NCI-H1930 (cell line): ENCODE measurements around the gene ARF6.
"Not testable (repeated sequence)": the region's sequence is repeated elsewhere in the genome, so short reads cannot be mapped to it uniquely, and the experiment has no call there.

Source experiments
- DNase-seq, 2 experiments: peaks; one replicate each; lab custom pipeline; 2025; lab: John Stamatoyannopoulos, UW

Gene ARF6

DNA sequence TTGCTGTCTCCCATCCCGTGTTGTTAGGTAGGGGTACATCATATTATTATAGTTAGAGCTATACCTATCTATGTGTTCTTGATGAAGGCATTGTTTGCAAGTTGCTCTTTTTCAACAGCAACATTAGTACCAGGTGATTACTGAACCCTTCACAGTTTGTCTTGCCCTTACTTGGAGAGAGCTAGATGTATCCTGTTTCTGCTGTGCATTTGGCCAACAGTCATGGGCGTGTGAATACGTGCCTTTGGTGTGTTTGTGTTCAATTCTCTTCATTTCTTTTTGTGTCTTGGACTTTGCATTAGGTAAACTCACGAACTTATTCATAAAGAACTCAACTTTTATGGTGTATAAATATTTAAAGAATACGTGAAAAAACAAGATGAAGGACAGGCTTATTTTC lies 14.3 kb downstream of the ARF6 start:
- no peak for DNase-seq

DNA sequence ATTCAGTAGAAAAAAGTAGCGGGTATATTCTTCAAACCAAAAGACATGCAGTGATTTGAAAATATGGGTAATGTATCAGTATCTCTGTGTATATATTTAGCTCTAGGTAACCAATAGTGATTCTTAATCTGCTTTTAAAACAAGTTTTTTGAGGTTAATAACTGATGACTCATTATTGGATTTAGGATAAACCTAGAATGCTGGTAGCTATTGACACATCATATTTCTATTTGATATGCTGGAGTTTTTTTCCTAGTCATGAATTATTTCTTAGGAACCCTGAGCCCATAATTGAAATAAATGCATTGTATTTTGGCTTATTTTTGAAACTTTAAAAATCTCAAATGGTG lies 15.5 kb downstream of the ARF6 start:
- no peak for DNase-seq

DNA sequence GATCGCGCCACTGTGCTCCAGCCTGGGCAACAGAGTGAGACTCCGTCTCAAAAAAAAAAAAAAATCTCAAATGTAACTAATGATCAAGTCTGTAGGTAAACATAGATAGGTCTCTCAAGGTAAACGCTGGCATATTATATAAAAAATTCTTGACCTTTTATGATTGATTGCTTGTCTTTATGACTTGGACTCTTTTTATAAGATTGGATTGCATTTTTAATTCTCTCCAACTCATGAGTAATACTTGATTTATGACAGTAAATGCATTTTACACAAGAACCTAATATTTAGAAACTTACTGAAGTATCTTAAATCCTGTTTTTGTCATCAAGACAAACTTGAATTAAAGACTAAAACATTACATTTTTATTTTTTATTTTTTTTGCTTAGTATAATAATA lies 16.1 kb downstream of the ARF6 start:
- DNase-seq, result no peak

DNA sequence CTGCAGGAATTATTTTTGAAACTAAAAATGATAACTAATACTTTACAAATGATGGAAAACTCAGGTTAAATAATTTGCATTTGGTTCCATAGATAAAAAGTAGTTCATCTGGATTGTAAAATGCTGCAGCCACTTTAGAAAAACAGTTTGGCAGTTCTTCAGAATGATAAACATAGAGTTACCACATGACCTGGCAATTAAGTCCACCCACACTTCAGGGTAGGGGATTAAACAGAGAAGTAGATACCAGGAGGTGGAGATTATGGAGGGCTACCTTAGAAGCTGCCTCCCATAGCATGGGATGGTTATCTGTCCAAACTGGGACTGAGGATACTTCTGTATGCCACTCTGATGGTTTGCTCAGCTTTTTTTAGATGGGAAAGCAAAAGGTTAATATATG lies 22.2 kb downstream of the ARF6 start:
- no peak for DNase-seq

DNA sequence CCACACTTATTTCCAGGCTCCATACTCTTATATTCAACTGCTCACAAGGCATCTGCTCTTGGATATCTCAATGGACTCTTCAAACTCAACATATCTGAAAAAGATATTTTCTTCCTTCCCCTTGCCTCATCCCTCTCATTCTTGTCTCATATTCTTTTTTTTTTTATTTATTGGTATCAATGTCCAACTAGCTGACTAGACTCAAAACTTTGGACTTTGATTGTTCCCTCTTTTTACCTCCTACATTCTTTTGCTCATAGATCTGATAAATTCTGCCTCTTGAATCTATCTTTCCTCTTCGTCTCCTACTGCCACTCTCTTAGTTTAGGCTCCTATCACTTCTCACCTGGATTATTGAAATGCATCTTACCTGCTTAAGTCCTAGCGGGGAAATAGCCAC lies 25.8 kb downstream of the ARF6 start:
- no peak for DNase-seq

DNA sequence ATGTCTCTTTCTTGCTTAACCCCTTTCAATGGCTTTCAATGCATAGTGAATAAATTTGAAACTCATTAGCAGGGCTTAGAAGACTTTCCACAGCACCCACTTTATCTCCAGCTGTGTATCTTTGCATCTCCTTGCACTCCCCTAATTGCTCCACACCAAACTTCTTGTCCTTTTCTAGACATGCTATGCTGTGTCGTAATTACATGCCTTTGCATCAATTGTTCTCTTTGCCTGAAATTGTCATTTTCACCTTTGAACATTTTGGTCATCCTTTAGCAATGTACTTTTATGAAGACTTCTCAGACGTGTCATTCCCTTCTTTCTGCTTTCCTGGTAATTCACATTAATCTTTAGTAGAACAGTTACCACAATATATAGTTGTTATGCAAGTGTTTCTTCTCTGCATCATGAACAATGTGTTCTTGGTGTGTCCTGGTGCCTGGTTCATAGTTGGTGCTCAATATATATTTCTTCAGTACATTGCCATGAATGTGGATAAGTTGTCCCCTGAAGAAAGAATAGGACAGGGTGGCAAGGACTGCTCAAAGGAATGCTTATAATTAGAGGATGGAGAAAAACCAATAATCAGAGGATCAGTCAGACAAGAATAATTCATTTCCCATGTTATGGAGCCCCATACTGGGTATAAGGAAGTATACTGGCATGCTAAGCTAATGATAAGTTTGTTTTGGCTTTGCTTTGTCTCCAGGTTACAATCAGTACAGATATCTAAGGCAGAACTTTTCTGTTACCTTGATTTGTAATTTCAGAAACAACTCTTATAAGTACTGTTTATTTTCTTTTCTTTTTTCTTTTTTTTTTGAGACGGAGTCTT lies 27.2 kb downstream of the ARF6 start:
- DNase-seq, result no peak

DNA sequence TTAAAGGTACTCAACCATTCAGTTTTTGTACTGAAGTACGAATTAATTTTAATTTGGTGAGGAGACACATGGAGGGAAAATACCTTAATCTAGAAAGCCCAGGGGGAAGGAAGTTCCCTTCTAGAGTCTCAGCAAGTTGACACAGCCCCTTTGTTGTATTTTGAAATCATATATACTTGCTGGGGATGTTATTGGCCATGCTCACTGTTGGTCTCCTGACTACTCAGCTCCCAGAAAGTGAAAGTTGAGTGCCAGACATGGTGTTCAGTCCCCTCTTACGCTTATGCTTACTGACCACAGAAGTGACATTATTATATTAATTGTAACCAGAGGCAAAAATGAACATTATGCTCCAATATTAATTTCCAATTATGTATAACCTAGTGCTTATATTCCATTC lies 28.1 kb downstream of the ARF6 start:
- no peak for DNase-seq

DNA sequence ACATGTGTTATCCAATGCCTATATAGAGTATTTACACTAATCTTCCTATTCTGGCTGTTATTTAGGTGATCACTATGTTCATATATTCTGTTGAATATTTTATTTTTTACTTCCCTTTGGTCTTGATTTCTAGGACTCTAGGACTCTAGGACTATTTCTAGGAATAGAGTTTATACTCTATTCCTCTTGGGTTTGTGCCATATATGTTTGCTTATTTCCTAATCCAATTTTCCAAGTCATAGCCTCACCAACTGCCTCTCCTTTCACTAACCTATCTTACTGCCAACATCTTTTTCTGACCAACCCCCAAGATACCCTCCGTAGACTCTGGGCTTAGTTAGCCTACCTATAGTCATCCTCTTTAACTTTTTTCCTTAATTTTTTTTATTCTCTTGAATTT lies 28.5 kb downstream of the ARF6 start:
- DNase-seq, result no peak

DNA sequence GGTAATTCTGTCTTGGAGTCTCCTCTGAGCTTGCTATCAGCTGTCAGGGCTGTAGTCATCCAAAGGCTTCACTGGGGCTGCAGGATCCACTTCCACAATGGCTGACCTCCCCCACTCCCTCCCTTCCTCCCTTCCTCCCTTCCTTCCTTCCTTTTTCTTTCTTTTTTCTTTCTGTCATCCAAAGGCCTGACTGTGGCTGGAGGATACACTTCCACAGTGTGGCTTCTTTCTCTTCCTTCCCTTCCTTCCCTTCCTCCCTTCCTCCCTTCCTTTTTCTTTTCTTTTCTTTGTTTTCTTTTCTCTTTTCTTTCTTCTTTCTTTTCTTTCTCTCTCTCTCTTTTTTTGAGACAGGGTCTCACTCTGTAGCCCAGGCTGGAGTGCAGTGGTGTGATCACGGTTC lies 30.6 kb downstream of the ARF6 start:
- DNase-seq, result no peak

DNA sequence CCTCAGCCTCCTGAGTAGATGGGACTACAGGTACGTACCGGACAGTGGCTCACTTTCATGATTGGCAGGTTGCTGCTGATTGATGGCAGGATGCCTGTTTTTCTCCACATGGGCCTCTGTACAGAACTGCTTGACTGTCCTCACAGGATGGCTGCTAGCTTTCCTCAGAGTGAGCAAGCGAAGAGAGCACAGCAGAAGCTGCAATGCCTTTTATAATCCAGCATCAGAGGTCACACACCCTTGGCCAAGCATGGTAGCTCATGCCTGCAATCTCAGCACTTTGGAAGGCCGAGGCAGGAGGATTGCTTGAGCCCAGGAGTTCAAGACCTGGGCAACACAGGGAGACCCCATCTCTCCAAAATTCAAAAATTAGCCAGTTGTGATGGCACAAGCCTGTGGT lies 31.0 kb downstream of the ARF6 start:
- no peak for DNase-seq

DNA sequence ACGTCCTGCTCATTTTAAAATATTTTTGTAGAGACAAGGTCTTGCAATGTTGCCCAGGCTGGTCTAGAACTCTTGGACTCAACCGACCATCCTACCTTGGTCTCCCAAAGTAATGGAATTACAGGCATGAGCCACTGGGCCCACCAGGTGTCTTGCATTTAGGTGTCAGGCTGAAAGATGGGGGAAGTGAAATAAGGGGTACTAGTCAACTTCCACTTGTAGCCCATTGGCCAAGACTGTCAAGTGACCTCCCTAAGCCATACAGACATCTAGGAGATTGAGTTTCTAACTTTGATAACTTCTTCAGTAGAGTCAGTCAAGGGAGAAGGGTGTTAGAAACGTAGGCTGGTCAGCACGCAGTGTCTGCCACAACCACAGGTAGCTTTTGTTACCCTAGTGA lies 32.0 kb downstream of the ARF6 start:
- DNase-seq, result no peak

DNA sequence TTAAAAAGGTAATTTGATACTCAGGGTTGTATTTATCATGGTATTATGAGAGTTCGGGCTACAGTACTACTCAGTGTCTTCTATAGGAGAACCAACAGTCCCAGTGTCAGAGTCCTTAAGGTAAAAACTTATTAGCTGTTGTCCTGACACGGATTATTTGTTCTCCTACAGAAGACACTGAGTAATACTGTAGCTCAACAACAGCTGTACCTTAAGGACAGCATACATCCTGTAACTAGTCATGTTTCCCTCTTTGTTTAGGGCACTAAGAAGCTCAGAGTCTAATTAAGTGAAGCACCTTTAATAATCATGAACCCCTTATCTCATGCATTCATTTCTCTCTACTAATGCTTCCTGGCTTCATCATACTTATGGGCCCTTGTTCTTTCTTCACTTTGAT lies 33.9 kb downstream of the ARF6 start:
- DNase-seq, result no peak

DNA sequence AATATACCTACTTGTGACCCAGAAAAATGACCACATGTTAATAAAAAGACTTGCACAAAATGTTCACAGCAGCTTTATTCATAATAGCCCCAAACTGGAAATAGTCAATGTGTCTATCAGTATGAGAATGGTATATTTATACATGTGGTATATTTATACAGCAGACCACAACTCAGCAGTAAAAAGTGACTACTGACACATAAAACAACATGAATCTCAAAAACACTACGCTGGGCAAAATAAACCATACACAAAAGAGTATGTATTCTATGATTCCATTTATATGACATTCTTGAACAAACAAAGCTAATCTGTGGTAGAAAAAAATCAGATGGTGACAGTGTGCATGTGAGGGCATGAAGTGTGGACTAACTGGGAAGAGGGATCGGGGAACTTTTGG lies 35.1 kb downstream of the ARF6 start:
- no peak for DNase-seq

DNA sequence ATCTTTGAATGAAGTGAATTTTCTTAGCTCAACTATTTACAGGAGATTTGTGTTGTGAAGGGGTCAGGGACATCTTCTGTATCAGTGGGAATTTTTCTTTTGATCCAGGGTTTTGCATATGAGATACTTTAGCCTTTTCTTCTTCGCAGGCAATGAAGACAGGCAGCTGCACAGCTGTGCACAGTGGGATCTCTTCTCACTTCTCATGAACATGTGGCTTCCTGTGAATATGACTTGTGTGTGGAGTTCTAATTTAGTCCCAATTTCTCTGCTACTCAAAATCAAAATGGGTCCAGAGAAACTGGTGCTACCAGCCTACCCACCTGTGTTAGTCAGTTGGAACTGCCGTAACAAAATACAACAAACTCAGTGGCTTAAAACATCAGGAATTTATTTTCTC lies 37.8 kb downstream of the ARF6 start:
- no peak for DNase-seq

DNA sequence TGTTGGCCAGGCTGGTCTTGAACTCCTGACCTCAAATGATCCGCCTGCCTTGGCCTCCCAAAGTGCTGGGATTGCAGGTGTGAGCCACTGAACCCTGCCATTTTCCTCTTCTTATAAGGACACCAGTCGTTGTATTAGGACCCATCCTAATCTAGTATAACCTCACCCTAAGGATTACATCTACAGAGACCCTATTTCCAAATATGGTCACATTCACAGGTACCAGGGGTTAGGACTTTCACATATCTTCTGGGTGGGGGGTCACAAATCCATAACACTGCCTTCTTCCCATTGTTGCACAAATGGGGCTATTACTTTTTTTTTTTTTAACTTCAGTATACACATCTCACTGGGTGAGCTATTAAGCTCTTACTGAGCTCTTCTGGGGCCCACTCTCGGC lies 38.6 kb downstream of the ARF6 start:
- DNase-seq, result no peak

DNA sequence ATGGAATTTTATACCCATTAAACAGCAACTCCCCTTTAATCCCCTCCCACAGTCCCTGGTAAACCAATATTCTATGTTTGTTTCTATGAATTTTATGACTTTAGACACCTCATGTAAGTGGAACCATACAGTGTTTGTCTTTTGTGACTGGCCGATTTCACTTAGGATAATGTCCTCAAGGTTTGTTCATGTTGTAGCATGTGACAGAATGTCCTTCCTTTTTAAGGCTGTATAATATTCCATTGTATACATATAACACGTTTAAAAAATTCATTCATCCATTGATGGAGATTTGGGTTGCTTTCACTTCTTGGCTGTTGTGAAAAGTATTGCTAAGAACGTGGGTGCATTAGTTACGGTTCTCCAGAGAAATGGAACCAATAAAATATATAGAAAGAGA lies 40.2 kb downstream of the ARF6 start:
- DNase-seq, result no peak

DNA sequence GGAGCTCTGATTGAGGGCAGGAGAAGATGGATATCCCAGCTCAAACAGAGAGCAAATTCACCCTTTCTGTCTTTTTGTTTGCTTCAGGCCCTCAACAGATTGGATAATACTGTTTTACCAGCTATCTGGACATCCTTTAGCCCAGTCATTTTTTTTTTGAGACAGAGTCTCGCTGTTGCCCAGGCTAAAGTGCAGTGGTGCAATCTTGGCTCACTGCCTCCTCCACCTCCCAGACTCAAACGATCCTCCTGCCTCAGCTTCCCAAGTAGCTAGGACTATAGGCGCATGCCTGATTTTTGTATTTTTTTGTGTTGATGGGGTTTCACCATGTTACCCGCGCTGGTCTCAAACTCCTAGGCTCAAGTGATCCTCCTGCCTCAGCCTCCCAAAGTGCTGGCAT lies 40.8 kb downstream of the ARF6 start:
- DNase-seq, result no peak

DNA sequence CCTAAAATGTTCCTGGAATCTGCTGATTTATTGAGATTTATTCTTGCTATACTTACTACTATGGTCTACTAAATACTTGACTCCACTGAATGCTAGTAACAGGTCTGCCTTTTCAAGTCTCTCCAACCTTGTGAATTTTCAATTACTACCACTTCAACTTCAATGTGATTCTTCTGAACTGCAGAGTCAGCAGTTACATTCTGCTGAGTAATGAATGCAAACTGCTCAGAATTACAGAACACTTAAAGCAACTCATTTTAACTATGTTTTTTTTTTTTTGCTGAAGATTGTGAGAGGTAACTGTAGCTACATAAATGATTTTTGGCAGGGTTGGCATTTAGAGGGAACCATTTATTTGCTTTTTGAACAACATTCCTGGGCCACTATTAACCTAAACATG lies 41.8 kb downstream of the ARF6 start:
- DNase-seq, result no peak

DNA sequence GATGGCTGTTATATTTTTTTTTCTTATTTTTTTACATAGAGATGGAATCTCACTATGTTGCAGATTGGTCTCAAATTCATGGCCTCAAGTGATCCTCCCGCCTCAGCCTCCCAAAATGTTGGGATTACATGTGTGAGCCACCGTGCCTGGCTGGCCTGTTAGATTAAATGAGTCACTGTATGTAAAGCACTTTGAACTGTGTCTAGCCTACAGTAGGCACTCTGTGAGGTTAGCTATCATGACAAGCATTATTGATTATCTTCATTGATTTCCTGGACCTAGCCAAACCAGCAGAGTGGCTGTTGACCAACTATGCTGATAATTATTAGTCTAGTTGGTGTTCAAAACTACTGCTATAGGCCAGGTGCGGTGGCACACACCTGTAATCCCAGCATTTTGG lies 42.6 kb downstream of the ARF6 start:
- DNase-seq, result no peak

DNA sequence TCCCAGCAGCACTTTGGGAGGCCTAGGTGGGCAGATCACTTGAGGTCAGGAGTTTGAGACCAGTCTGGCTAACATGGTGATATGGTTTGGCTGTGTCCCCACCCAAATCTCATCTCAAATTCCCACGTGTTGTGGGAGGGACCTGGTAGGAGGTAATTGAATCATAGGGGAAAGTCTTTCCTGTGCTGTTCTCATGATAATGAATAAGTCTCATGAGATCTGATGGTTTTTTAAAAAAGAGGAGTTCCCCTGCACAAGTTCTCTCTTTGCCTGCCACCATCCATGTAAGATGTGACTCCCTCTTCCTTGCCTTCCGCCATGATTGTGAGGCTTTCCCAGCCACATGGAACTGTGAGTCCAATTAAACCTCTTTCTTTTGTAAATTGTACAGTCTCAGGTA lies 43.4 kb downstream of the ARF6 start:
- DNase-seq, result not testable (repeated sequence)

DNA sequence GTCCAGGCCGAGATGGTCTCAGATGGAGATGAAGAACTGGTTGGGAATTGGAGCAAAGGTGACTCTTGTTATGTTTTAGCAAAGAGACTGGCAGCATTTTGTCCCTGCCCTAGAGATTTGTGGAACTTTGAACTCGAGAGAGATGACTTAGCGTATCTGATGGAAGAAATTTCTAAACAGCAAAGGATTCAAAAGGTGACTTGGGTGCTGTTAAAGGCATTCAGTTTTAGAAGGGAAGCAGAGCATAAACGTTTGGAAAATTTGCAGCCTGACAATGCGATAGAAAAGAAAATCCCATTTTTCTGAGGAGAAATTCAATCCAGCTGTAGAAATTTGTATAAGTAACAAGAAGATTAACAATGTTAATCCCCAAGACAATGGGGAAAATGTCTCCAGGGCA lies 44.0 kb downstream of the ARF6 start:
- not testable (repeated sequence) for DNase-seq

DNA sequence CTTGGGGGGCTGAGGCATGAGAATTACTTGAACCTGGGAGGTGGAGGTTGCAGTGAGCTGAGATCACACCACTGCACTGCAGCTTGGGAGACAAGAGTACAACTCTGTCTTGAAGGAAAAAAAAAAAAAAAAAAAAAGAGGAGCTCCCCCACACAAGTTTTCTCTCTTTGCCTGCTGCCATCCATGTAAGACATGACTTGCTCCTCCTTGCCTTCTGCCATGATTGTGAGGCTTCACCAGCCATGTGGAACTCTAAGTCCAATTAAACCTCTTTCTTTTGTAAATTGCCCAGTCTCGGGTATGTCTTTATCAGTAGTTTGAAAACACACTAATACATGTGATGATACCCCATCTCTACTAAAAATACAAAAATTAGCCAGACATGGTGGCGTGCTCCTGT lies 46.3 kb downstream of the ARF6 start:
- DNase-seq, result not testable (repeated sequence)

DNA sequence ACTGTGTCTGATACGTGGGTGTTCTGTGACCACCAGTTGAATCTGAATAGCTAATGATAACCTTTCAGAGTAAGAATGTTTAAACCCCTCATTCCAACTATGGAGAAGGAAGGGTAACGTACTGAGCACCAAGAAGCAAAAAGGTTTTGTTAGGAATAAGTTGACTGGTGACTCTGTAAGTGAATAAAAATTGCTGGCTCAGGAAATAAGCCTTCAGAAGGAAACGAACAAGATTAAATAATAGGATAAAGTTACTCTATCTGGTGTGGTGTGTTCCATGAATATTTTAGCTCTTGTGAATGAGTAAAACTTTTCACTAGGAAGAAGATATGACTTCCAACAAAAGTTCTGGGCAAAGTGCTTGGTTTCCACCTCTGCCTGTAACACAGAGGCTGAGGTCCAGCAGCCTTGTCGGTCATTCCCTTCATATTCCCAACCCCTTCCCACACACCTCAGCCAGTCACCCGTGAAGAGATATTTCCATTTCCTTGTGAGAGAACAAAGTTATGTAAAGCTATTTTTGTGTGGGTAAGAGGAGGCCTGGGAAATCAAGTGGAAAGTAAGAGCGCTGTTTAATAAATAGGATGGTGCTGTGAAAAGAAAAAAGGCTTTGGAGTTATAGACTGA lies 47.1 kb downstream of the ARF6 start:
- DNase-seq, result no peak

DNA sequence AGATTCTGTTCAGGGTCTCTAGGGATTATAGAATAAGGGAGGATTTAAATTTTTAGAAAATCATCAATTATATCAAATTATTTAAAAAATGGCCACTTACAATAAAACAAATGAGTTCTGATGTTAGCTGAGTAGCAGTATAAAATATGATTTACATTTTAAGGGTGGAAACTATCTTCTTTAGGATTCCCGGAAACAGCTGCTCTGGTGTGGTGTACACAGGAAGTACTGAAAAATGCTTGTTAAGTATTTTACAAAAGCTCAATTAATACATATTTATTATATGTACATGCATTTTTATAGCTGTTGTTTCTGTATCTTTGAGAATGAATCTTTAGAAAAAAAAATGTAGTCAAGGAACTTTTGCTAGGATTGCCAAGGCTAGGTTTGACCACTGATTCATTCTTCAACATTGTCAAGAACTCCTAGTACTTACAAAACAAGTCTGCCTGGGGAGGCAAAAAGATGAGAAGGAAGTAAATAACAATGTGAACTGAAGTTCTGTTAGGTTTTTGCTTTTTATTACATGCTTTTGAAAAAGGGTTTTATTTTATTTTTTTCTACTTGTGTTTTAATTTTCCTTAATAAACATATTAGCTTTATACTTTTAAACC lies 48.0 kb downstream of the ARF6 start:
- DNase-seq, result no peak
